SHP77 treated with DMSO at 0.1 percent for 48 hours (cell line): Measurements from ENCODE around the gene SSBP2.
"Not testable (repeated sequence)": the region's sequence is repeated elsewhere in the genome, so short reads cannot be mapped to it uniquely, and the experiment has no call there.

Source experiments
- DNase-seq: peaks from one replicate; lab custom pipeline; 2025; lab: John Stamatoyannopoulos, UW

The SSBP2 gene

DNA sequence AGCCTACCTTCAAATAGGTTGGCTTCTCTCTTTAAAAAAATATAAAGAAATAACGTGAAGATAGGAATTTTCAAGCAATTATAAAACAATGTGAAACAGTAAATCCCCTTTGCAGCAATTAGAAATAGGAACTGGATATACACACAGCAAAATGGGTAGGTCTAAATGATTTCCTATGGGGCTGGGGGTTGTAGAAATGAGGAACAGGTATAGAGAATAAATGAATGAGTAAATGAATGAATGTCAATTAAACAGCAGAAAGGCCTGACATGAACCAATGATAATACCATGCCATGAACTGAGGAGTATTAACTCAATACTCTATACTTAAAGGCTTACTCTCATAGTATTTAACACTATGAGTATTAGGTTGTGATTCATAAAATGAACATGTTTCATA is 21.6 kb downstream of the SSBP2 start:
- no peak for DNase-seq

DNA sequence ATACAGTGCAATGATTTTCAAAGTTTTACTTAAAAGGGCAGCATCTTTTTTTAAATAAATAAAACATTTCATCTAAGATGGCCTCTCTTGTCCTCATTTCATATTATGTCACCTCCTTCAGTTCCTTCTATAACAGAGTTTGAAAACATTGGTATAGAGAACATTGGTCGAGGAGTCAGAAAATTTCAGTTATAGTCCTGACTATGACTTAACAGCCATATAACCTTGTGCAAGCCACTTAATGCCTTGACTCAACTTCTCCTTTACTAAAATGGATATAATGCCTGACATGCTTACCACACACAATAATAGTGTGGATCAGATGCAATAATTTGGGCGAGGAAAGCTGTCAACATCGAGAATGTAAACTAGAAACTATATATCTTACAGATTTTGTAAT is 22.6 kb downstream of the SSBP2 start:
- no peak for DNase-seq

DNA sequence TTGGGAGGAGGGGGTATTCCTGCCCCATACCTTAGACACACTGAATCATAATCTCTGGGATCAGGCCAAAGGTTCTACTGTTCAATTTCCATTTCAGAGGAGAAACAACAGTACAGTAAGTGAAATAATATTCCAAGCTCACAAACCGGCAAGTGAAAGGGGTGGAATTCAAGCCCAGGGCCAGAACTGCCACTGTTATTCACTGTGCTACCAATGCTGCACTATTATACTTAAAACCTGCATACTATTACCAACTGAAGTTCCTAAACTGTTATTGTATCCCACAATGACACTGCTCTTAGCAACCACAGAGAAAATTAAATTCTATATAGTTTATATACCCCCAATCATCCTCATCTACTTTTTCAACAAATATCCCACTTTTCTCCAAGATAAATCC is 24.6 kb downstream of the SSBP2 start:
- no peak for DNase-seq

DNA sequence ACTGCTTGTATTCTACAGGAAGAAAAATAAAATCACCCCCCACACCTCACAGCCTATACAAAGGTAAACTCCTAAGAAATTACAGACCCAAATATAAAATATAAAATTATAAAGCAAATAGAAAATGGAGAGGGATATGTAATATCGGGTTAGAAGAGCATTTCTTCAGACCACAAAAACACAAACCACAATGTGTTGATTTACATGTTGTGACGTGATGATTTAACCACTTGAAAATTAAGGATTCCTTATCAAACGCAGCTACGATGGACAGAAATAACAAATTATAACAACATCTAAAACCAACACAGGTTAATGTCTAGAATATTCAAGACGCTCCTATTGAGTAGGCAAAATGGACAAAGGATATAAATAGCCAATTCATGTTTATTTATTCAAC is 26.3 kb downstream of the SSBP2 start:
- no peak for DNase-seq

DNA sequence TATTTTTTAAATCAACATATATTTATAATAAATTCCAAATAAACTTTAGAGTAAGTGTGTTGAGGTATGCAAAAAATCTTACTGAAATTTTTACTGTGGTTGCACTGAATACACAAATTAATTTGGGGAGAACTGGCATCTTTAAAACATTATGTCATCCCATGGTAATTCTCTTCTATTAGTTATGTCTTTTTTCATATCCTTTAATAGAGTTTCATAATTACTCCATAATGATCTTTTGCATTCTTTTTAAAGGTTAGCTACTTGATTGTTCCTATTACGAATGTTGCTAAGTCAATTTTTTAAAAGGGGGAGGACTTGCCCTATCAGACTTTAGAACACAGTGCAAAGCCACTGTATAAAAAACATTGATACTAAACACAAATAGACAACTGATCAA is 26.8 kb downstream of the SSBP2 start:
- DNase-seq, result no peak

DNA sequence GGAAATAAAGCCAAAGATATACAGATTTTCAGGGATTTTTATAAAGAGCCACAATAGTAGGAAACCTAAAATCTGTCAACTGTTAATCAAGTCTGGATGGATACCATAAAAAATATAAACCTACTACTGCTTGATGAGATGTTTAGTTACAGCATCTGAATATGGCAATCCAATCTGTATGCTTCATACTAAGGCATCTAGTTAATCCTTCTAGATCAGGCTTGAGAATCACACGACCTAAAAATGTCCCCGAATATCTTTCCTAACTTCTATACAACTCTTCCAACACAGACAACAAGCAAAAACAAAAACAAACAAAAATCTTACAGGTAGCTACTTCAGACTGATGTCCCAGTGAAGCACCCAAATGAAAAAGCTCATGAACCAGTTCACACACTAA is 29.8 kb downstream of the SSBP2 start:
- DNase-seq, result no peak

DNA sequence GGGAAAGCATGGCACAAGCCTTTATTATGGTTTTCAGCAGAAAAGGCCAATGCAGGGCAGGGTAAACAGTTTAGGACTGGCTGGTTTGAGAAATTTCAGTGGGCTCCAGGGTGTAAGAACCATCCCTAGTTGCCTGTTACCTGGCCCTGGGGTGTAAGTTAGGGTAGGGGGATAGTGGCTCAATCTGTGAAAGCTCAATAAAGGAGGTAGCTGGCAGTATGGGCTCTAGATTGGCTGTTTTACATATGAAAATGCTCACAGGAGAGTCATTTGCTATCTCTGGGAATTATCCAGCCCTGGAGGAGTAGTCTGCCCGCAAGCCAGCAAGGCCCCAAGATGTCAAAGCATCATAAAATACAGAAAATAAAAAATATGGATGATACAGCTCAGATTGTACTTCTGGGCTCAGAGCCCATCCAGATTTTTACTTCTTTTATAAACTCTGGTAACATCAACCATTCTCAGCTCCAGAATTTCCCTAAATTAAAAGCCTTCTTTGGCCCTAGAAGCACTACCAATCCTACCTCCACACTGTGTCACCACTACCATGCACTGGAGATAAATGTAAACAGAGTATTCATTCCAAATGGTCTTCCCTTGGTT is 31.1 kb downstream of the SSBP2 start:
- no peak for DNase-seq

DNA sequence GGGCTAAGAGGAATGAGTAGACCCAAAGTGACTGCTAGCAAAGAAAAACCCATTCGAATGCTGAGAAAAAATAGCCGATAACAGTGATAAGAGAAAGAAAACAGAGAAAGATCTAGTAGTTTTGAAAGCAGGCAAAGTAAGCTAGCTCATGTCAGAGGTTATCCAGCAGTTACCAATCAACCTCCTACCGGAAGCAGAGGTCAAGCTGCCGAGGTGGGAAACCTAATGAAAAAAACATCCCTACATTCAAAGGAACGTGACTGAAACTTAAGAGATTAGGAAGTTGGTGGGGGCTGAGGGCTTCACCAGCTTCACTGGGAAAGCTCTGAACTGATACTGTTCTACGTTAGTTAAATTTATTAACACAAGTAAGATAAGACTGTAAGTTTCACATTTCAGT is 32.6 kb downstream of the SSBP2 start:
- no peak for DNase-seq

DNA sequence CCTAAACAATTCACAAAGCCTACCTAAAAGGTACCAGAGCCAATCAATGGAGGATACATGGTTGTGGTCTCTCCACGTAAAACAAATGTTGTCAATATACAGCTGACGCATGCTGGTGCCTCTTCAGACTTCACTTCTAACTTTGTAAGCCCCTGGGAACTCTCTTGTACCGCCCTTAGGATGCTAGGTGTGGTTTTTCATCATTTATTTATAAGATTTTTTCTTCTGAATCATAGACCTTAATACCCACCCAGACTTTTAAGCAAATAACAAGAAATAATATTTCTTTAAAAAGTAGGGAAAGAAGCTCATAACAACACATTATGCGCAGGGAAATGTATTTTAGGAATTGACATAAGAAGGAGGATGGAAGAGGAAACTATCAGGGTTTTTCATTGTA is 33.0 kb downstream of the SSBP2 start:
- DNase-seq, result no peak

DNA sequence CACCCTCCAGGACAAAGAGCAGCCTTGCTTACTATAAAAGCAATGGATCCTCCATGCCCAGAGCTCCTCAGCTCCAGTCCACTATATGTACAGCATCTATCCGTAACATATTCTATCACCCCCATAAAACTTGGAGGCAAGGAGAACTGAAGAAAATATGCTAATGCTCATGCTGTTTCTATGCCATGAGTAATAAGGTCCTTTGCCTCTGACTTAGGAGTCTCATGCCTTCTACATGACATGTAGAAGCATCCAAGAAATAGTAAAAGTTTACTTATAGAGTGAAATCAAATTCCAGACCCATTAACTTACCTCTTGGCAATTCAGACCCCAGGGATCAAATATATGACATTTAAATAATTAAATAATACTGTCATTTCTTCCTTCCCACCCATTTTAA is 33.7 kb downstream of the SSBP2 start:
- DNase-seq, result no peak

DNA sequence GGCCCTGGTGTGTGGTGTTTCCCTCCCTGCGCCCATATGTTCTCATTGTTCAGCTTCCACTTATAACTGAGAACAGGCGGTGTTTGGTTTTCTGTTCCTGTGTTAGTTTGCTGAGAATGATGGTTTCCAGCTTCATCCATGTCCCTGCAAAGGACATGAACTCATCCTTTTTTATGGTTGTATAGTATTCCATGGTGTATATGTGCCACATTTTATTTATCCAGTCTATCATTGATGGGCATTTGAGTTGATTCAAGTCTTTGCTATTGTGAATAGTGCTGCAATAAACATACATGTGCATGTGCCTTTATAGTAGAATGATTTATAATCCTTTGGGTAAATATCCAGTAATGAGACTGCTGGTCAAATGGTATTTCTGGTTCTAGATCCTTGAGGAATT is 36.8 kb downstream of the SSBP2 start:
- DNase-seq, result not testable (repeated sequence)

DNA sequence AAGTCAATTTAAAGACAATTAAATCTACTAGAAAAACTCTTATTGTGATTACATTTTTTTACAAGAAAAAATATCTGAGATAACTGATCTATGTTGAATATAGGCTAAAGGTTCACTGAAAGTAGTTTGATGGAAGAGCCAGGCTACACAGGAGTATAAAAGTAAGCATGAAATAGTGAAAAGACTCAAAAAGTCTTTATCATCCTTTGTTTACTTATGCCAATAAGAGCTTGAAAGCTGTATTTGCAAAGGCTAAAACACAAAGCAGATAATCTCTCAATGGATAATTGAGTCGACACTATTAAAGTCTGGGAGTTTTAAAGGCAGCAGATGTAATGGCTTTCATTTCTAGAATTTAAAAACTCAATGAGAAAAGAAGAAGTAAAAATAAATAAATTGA is 42.0 kb downstream of the SSBP2 start:
- DNase-seq, result no peak

DNA sequence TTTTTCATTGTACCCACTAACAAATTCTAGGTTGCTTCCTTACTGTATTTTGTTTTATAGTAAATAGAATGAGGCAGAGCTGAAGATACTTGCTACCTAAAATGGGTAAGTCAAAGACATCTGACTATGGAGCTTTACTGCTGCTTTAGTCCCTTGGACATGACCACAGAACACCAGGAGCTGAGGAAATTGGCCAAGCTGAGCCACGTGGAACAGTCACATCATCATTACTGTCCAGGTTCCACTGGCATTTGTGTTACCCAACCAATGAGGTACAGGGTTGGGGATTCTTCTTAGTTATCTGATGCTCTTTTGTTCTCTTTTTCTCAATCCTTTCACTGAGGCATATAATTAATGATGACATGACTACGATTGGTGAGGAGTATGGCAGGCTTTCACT is 47.1 kb downstream of the SSBP2 start:
- no peak for DNase-seq

DNA sequence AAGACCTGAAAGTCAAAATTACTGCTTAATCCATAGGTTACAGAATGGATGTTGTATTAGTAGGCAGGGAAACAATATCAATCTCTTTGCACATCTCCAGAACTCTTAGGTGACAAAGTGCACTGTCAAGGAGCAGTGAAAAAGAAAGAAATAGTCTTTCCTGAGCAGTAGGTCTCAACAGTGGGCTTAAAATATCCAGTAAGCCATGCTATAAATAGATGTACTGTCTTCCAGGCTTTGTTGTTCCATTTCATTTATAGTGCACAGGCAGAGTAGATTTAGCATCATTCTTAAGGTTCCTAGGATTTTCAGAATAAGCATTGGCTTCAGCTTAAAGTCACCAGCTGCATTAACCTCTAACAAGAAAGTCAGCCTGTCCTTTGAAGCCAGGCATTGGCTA is 50.7 kb downstream of the SSBP2 start:
- no peak for DNase-seq

DNA sequence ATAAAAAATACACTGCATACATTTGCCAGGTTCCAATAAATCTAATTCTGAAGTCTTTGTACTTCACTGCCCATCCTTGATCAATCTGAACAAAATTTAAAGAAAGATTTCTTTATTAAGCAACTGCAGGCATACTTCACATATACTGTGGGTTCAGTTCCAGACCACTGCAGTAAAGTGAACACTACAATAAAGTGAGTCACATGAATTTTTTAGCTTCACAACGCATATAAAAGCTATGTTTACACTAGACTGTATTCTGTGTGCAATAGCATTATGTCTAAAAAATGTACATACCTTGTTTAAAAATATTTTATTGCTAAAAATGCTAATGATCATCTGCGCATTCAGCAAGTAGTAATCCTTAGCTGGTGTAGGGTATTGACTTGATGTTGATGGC is 52.1 kb downstream of the SSBP2 start:
- no peak for DNase-seq

DNA sequence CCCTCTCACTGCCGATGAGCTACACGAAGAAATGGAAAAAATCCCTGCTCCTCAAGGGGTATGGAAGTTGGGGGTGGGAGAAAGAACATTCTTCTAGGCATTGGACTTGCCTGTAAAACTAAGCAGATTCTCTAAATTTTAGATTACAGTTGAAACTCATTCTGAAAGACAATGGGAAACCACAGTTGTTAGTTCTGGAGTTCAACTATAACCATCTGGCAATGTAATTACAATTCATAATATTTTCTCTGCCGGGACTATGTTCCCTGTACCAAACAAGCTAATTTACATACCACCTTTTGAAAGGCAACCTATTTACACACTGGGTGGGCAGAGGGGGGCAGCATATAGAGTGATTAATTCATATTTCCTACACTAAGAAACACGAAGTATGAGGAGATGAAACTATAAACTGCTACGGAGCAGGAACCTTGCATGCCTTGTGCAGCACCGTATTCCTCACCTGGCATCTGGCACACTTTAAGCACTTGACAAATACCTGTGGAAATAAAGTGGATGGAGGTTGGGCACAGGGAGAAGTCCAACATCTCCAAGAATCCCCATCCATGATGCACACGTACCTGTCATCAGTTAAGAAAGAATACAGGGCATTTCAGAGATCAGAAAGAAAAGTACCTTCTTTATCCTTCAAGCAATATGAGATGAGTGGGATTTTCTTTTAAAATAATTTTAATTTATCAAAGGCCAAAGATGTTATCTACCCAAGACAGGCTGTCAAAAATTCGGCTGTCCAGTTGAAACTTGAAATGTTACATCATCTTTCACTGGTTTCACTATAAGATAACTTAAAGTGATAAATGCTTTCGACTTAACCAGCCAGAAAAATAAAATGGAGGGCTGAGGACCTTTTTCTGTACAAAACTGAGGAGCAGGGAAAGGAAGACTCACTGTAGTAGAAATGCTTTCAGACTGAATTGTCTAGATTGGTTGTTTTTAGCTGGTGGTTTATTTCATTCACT is 54.2 kb downstream of the SSBP2 start:
- no peak for DNase-seq

DNA sequence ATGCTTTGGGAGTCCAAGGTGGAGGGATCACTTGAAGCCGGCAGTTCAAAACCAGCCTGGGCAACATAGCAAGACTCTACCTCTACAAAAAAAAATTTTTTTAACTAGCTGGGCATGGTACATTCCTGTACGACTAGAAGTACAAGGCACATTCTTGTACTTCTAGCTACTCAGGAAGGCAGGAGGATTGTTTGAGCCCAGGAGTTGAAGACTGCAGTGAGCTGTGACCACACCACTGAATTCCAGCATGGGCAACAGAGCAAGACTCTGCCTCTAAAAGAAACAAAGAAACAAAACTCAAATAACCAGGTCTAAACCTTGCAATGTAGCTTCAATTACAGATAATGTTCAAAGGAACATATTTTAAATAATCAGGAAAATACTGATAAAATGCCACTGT is 56.2 kb downstream of the SSBP2 start:
- no peak for DNase-seq

DNA sequence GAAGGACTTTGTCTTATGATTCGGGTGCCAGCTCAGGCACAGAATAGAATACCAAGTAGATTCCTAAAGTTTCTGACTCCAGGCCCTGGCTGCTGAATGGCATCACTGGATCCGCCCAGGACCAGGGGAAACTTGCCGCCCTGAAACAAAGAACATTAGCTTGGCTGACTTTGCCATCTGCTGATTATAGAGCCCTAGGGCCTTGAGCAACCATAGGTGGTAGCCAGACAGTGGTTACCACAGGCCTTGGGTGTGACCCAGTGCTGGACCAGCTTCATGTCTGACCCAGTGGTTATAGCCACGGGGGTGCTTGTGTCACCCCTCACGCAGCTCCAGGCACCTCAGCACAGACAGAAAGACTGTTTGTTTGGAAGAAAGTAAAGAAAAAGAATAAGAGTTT is 62.7 kb downstream of the SSBP2 start:
- DNase-seq, result no peak

DNA sequence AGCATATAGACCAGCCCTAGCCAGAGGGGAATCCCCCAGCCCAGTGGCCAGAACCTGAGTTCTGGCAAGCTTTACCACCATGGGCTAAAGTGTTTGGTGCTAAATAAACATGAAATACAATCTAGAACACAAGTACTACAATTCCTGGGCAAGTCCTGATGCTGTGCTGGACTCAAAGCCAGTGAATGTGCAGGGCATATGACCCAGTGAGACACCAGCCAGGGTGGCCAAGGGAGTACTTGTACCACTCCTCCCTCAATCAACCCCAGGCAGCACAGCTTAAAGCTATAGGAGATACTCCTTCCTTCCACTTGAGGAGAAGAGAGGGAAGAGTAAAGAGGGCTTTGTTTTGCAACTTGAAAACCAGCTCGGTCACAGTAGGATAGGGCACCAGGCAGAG is 63.6 kb downstream of the SSBP2 start:
- no peak for DNase-seq

DNA sequence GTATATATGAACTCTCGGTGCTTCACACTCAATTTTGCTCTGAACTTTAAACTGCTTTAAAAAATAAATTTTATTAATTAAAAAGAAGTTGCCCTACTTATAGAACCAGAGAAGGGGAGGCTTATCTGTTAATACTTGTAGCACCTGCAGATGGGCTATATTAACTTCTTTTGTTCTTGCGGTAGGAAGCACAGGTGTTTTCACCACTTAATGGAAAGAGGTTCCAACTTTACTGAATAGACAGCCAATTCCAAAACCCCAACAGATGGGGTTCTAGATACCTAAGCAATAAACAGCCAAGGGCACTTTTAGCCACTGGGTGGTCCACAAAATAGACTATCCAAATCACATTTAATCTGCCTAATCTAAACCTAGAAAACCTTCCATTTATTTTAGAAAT is 65.4 kb downstream of the SSBP2 start:
- DNase-seq, result no peak

DNA sequence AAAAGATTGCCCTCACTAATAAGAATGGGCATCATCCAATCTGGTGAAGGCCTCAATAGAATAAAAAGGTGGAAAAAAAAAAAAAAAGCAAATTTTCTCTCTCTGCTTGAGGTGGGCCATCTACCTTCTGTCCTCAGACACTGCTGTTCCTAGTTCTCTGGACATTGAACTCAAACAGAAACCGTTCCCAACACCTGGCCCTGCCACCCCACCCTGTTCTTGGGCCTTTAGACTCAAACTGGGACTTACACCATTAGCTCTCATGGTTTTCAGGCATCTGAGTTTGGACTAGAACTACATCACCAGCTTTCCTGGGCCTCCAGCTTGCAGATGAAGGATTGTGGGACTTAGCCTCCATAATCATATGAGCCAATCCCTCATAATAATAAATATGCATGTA is 71.0 kb downstream of the SSBP2 start:
- DNase-seq, result no peak

DNA sequence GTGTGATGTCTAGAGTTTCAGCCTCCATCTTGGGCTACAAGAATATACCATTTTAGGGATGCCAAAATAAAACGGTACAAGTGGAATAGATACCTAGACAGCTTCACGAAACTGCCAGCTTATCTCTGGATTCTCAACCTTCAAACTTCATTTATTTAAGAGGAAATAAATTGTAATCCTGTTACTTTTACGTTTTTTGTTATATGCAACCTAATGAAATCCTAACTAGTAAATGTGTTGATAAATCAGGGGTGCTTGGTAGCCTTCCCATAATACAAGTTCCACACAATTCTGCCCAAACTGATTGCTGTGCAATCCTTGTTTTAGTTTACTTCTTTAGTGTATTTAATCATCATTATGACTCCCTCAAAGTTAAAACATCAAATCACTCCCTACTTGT is 75.5 kb downstream of the SSBP2 start:
- no peak for DNase-seq

DNA sequence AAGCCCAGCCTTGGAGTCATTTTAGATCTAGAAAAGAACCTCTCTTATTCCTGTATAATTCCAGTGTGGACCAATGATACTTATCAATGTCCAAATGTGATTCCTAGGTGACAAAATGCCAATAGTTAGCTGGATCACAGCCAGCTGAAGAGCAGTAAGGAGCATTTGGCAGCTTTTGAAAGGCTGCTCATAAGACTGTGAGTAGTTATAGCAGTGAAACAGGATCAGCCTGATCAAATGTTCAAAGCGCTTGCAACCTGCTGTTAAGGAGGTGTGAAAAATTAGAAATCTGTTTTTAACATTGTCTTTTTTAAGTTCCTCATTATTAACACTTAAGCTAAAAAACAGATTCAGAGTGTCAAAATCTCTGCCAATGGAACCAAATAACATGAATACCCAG is 85.1 kb downstream of the SSBP2 start:
- DNase-seq, result no peak

DNA sequence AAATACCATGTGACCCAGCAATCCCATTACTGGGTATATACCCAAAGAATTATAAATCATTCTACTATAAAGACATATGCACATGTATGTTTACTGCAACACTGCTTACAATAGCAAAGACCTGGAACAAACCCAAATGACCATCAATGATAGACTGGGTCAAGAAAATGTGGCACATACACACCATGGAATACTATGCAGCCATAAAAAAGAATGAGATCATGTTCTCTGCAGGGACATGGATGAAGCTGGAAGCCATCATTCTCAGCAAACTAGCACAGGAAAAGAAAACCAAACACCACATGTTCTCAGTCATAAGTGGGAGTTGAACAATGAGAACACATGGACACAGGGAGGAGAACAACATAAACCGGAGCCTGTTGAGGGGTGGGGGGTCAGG is 90.3 kb downstream of the SSBP2 start:
- not testable (repeated sequence) for DNase-seq
